ENCODE measurements around the gene NT5C1B. TPM values are rescaled to one million over a fixed set of nuclear protein-coding genes. Genes with fewer than 3 reads are reported as not detected.

The NT5C1B gene
- total RNA-seq, 4 donors from 2014 or later: not detected

GRCh38 chr2:18552351-18553077 is 36.9 kb downstream of the NT5C1B start:
- H3K4me3 ChIP-seq: no peak overlapping the region
- peaks cover 0 to 7% (median 0%) of the 10 kb centered on the region in 4 donors for H3K4me1 ChIP-seq
- peaks cover 0 to 7% (median 3%) of the 10 kb centered on the region in 4 donors for H3K36me3 ChIP-seq
- intact Hi-C loops (cut with DNase I; ENCODE audit: low total_unique reads): no loop called here
- no peaks in the 10 kb centered on the region for H3K9me3 ChIP-seq
- DNase-seq: no peak
- TF ChIP-seq CTCF (IDR thresholded peaks at IDR 0.05) (no peak), EP300 (IDR thresholded peaks at IDR 0.05; ENCODE audit: low read depth) (no peak), POLR2A (IDR thresholded peaks at IDR 0.05) (no peak), POLR2AphosphoS5 (IDR thresholded peaks at IDR 0.05) (no peak)
- no peak overlapping the region for H3K27ac ChIP-seq
- H3K27me3 ChIP-seq: no peaks in the 10 kb centered on the region
- in situ Hi-C loops (cut with MboI; ENCODE audit: low pct_ligation_motif_present in 1 of 4, low pct_unique_long_range_greater_than_20kb in 1 of 4, low sequenced_read_pairs in 3 of 4): no loop called here
- 90 to 96% methylated on average over 3 of the region's 3 CpGs for WGBS, 2 donors (ENCODE audit: low coverage in 1 of 2)

DNA sequence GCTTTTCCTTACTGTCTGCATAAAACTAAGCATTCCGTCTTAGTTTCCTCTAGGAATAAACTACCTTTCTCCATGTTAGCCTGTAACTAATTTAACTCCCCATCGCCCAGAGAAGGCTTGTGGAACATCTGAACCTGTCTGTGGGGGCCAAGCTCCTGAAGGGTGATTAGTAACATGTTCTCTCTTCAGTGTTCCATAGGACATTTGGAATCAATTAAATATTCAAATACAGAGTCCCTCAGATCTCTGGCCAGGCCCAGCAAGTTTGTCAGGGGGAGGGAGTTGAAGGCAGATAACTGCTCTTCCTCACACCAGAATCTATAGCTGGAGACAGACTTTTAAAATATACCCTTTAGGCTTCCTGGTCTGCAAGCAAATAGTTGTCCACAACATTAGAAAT is 37.7 kb downstream of the NT5C1B start:
- Histone ChIP-seq H3K36me3 (peaks cover 0 to 7% (median 3%) of the 10 kb centered on the region in 4 donors), H3K27ac (no peak overlapping the region), H3K9me3 (no peaks in the 10 kb centered on the region), H3K27me3 (no peaks in the 10 kb centered on the region), H3K4me3 (no peak overlapping the region), H3K4me1 (peaks cover 0 to 8% (median 0%) of the 10 kb centered on the region in 4 donors)
- no peak for TF ChIP-seq POLR2AphosphoS5 (IDR thresholded peaks at IDR 0.05)
- TF ChIP-seq POLR2A (IDR thresholded peaks at IDR 0.05): no peak
- no peak for TF ChIP-seq CTCF (IDR thresholded peaks at IDR 0.05)
- no peak for TF ChIP-seq EP300 (IDR thresholded peaks at IDR 0.05; ENCODE audit: low read depth)
- in situ Hi-C loops (cut with MboI; ENCODE audit: low pct_ligation_motif_present in 1 of 4, low pct_unique_long_range_greater_than_20kb in 1 of 4, low sequenced_read_pairs in 3 of 4): no loop called here
- DNase-seq: no peak
- intact Hi-C loops (cut with DNase I; ENCODE audit: low total_unique reads): no loop called here
- WGBS, 2 donors (ENCODE audit: low coverage in 1 of 2): 87 to 88% methylated on average over 2 of the region's 2 CpGs

DNA sequence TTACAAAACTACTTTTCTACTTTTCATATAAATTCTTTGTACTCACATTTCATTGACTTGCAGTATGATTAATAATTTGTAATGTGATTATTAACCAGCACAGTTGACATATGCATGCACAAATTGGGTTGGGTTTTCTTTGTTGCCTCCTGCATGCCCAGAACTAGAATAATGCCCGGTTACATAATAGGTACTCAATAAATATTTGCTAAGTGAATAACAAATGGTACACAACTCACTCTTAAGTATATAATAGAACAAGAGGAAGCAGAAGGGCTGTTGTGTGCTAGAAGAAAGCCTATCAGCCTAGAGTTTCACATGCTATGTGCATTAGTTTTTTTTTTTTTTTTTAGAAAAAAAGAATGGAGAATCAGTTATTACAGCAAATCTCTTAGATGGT is 38.2 kb downstream of the NT5C1B start:
- 74 to 90% methylated on average over 1 of the region's 1 CpG for WGBS, 2 donors (ENCODE audit: low coverage in 1 of 2)
- Histone ChIP-seq H3K27ac (no peak overlapping the region), H3K27me3 (no peaks in the 10 kb centered on the region), H3K4me1 (peaks cover 0 to 12% (median 0%) of the 10 kb centered on the region in 4 donors), H3K9me3 (no peaks in the 10 kb centered on the region), H3K4me3 (no peak overlapping the region), H3K36me3 (peaks cover 0 to 7% (median 3%) of the 10 kb centered on the region in 4 donors)
- DNase-seq: no peak
- intact Hi-C loops (cut with DNase I; ENCODE audit: low total_unique reads) (no loop called here), in situ Hi-C loops (cut with MboI; ENCODE audit: low pct_ligation_motif_present in 1 of 4, low pct_unique_long_range_greater_than_20kb in 1 of 4, low sequenced_read_pairs in 3 of 4) (no loop called here)
- no peak for TF ChIP-seq POLR2AphosphoS5 (IDR thresholded peaks at IDR 0.05)
- no peak for TF ChIP-seq EP300 (IDR thresholded peaks at IDR 0.05; ENCODE audit: low read depth)
- TF ChIP-seq POLR2A (IDR thresholded peaks at IDR 0.05): no peak
- no peak for TF ChIP-seq CTCF (IDR thresholded peaks at IDR 0.05)

- Histone ChIP-seq H3K27me3 (no peaks in the 10 kb centered on the region), H3K27ac (no peak overlapping the region), H3K4me1 (peaks cover 0 to 13% (median 0%) of the 10 kb centered on the region in 4 donors), H3K9me3 (no peaks in the 10 kb centered on the region), H3K4me3 (no peak overlapping the region), H3K36me3 (peaks cover 0 to 5% (median 2%) of the 10 kb centered on the region in 4 donors)
- intact Hi-C loops (cut with DNase I; ENCODE audit: low total_unique reads) (no loop called here), in situ Hi-C loops (cut with MboI; ENCODE audit: low pct_ligation_motif_present in 1 of 4, low pct_unique_long_range_greater_than_20kb in 1 of 4, low sequenced_read_pairs in 3 of 4) (no loop called here)
- WGBS, 2 donors (ENCODE audit: low coverage in 1 of 2): 85 to 90% methylated on average over 2 of the region's 2 CpGs
- no peak for DNase-seq
- TF ChIP-seq EP300 (IDR thresholded peaks at IDR 0.05; ENCODE audit: low read depth) (no peak), POLR2A (IDR thresholded peaks at IDR 0.05) (no peak), POLR2AphosphoS5 (IDR thresholded peaks at IDR 0.05) (no peak), CTCF (IDR thresholded peaks at IDR 0.05) (no peak)
These were observed 38.9 kb downstream of the NT5C1B start for GRCh38 chr2:18550433-18550832.

Data from transverse colon (tissue), 4 donors.